Hippocampal formation (tissue), 2 donors: ENCODE results near the gene TPH2.

Experiments
- DNase-seq, 2 donors: peaks; one replicate each; lab custom pipeline; 2025; lab: John Stamatoyannopoulos, UW

The TPH2 gene

GRCh38 chr12:71958993-71959578 is 20.4 kb downstream of the TPH2 start:
- DNase-seq = no peak

DNA sequence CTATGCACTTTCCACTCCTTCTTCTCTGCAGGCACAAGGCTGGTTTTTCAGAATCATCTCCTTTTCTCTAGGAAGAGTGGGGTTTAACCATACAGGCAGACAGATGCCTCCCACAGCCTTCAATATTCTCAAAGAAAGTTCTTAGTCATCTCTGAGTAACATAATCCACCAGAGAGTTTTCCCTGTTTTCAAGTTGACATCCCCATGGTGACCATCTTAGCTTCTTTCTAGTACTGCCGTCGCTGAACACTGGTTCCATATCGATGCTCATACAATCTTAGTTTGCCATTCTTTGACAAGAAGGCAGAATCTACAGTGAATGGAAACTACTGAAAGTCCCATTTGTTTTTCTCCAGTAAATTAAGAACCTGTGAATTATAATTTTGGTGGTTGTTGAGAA is 28.6 kb downstream of the TPH2 start:
- DNase-seq = no peak

- no peak for DNase-seq
Measured at GRCh38 chr12:71969330-71969729, 30.7 kb downstream of the TPH2 start.

DNA sequence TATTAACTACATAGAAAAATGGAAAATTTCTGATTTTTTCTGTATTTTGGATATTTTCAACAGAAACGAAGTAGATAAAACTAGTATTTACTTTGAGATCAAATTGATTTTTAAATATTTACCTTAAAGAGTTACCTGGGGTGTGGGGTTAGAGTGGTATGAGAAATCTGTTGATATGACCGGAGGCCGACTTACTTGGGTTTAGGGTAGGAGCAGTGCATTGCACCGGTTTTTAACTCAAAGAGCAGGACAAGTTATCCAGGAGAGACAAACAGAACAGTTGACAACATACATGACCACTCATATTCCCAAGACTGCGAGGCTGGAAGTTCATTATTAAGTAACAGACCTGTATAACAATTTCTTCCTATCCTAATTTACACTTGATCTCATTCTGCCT is 31.4 kb downstream of the TPH2 start:
- DNase-seq = no peak

GRCh38 chr12:71972441-71973074 is 33.9 kb downstream of the TPH2 start:
- DNase-seq = no peak

GRCh38 chr12:71973687-71974086 is 35.0 kb downstream of the TPH2 start:
- no peak for DNase-seq

DNA sequence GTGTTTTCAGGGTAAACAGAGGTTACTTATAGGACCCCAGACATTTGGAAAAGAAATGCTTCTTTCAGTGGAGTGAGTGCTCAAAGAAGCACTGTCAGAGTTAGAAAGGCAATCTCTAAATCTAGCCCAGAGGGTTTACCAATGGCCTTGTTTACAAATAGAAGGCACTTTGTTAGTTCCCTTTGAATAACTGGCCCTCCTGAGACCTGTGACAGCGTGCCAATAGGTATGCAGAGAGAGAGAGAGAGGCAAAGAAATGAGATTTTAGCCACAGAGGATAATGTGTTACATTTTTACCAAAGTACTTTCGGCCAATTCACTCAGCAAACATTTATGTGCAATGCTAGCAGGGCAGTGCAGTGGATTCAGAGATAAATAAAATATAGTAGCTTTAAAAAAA is 41.9 kb downstream of the TPH2 start:
- no peak for DNase-seq

GRCh38 chr12:71981149-71981548 is 42.5 kb downstream of the TPH2 start:
- DNase-seq = no peak

DNA sequence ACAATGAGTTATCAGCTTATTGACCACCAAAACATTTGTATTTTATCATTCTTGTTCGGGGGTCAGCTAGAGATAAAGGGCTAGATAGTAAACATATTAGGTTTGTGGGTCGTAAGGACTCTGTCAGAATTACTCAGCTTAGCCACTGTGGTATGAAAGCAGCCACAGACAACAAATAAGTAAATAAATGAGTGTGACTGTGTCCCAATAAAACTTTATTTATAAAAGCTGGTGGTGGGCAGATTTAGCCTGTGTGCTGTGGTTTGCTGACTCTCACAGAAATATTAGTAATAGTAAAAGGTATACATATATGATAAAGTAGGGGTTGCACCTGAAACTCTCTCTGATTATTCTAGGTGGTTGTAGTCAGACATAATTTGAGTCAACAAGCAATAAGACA is 56.1 kb downstream of the TPH2 start:
- DNase-seq = no peak

- DNase-seq = no peak
Measured at GRCh38 chr12:71999795-72000194, 61.1 kb downstream of the TPH2 start.

DNA sequence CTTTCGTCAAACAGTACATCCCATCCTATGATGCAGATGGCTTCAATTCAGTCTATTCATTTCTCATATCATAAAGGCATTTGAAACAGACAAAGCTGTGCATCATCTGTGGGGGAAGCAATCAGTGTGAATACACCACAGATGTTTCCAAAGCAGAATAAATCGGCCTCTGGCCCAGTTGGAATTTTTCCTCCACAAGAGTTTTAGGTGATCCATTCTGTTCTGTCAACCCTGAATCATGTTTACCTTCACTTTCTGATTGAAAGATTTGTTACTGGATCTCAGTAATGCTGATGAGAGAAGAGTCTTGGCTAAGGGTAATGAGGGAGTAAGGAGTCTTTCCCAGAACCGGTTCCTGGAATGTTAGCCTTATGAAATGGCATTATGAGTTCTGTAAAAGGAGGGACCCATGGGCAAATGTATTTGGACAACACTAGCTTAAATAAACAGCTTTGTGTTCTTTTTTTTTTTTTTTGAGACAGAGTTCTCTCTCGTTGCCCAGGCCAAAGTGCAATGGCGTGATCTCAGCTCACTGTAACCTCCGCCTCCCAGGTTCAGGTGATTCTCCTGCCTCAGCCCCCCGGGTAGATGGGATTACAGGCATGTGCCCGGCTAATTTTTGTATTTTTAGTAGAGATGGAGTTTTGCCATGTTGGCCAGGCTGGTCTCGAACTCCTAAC is 62.5 kb downstream of the TPH2 start:
- no peak for DNase-seq

GRCh38 chr12:72006766-72007165 is 68.1 kb downstream of the TPH2 start:
- no peak for DNase-seq

GRCh38 chr12:72010356-72010755 is 71.7 kb downstream of the TPH2 start:
- DNase-seq = no peak

- DNase-seq = no peak
Measured at GRCh38 chr12:72011374-72011773, 72.7 kb downstream of the TPH2 start.

DNA sequence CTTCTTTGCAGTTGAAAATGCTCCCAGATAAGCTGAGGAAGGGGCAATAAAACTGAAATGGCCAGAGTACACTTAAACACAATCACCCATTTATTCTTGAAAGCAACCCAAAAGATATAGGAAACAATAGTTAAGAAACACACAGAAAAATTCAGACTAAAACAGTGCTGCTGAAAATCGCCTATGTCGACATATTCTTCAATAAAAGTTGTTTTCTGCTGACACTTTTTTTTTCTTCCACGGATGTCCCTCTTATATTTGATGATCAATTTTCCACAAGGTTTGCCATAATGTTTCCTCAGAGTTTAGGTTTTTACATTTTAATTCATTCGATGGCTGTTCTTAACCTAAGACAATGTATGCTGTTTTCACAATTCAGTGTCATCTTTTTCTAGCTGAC is 74.2 kb downstream of the TPH2 start:
- no peak for DNase-seq

- DNase-seq = no peak
Measured at GRCh38 chr12:72015895-72016294, 77.2 kb downstream of the TPH2 start.

- DNase-seq = peak; percentile 67 to 76
Measured at GRCh38 chr12:72017054-72017651, 78.5 kb downstream of the TPH2 start.

GRCh38 chr12:72018036-72018435 is 79.4 kb downstream of the TPH2 start:
- DNase-seq = no peak

GRCh38 chr12:72024613-72025012 is 86.0 kb downstream of the TPH2 start:
- DNase-seq = no peak

DNA sequence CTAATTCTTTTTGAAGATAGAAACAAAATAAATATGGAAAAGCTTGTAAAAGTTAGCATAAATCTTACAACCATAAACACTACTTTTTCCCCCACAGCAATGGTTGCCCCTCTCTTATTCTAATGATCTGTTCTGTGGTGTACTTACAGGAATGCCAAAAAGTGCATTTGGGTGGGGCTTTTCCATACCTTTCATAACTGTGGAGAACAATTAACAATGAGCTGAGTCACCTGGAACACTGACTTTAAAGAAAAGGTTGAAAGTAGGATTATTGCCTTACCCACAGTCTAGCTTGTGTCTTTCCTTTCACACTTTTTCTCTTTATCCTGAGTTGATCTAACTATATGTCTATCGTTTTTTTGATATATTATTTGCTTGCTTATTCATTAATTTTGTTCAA is 86.9 kb downstream of the TPH2 start:
- no peak for DNase-seq

DNA sequence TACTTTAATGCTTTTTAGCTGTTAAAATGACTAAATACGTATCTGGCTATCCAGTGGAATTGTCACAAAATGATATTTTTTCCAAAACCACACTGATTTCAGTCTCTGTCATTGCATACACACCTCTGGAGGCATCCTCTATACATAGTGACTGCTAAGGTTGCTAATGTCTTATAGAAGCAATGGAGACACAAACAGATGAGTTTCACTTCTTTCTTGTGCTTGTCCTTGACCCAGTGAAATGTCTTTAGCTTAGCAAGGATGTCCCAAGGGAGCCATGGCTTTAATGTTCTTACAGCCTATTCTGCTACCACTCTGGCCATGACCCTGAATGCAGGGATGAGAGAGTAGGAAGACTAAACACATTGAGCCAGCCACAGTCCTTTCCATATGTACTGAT is 90.3 kb downstream of the TPH2 start:
- DNase-seq = no peak

DNA sequence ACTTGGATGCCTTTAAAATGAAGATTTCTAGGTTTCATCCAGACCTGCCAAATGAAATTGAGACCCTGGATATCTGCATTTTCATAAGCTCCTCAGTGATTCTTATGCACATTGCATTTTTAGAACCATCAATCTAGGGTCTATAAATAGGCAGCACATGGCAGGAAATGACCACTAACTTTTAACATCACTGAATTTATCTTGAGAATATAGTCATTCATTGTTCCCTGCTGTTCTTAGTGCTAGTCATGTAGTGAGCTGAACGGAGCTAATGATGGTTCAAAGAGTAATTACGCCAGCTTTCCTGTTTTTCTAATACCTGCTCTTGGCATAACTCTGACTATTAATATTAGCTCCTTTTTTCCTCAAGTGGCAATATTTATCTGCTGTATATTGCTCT is 91.6 kb downstream of the TPH2 start:
- DNase-seq = no peak

- DNase-seq = no peak
Measured at GRCh38 chr12:72031066-72031465, 92.4 kb downstream of the TPH2 start.
